ENCODE data around the gene HDHD3.

DNA sequence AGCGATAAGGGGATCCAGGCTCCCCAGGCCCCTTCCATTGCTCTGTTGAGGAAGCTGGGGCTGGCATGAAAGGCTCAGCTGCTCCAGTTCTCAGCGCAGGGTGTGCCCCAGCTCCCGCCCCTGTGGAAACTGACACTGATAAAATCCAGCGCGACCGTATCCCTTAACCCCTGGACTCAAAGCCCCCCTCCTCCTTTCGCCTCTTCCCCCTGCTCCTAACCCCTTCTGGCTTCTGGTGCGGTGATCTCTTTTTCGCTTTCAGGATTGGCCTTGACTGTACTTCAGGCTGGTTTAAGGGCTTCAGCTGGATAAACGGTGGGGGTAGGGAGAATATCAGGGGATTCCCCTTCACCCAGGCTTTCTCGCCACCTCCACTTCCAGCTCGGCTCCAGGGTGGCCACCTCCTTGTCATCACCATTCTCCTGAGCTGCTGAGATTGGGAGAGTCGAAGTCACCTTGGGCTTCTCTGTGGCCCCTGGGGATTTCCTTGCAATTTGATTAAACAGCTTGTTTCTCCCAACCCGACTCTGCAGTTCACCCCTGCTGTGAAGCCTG is 26.6 kb downstream of the HDHD3 start:
- no peak for TF ChIP-seq EZH2 (IDR thresholded peaks at IDR 0.05)
- no peak for TF ChIP-seq FOXP2 (optimal IDR thresholded peaks at IDR 0.05; ENCODE audit: control extremely low read depth, extremely low read length, insufficient read depth)
